Glutamatergic neuron (in vitro differentiated cells): ENCODE data around the gene DNM3. TPM values are rescaled to one million over a fixed set of nuclear protein-coding genes. Genes with fewer than 3 reads are reported as not detected.

ENCODE experiments used
- DNase-seq: peaks from one replicate; pipeline ENCODE4 v3.0.0; 2022
- H3K27ac Mint-ChIP-seq: one replicate; pipeline ENCODE4 v1.8.0; 2020; ENCODE audit warnings: mild to moderate bottlenecking, mixed read lengths, inconsistent platforms; ENCODE audit not compliant: unreplicated experiment
- H3K27me3 Mint-ChIP-seq: one replicate; pipeline ENCODE4 v1.8.0; 2020; ENCODE audit warnings: mild to moderate bottlenecking, moderate library complexity, mixed read lengths, inconsistent platforms; ENCODE audit not compliant: unreplicated experiment
- H3K36me3 Mint-ChIP-seq: one replicate; pipeline ENCODE4 v1.8.0; 2020; ENCODE audit warnings: mild to moderate bottlenecking, mixed read lengths, inconsistent platforms; ENCODE audit not compliant: unreplicated experiment
- H3K4me1 Mint-ChIP-seq: one replicate; pipeline ENCODE4 v1.8.0; 2020; ENCODE audit warnings: mild to moderate bottlenecking, low read depth, mixed read lengths, inconsistent platforms; ENCODE audit not compliant: unreplicated experiment
- H3K4me3 Mint-ChIP-seq: one replicate; pipeline ENCODE4 v1.8.0; 2020; ENCODE audit warnings: mild to moderate bottlenecking, mixed read lengths, inconsistent platforms; ENCODE audit not compliant: unreplicated experiment
- H3K9me3 Mint-ChIP-seq: one replicate; pipeline ENCODE4 v1.8.0; 2020; ENCODE audit warnings: mild to moderate bottlenecking, moderate library complexity, mixed read lengths, inconsistent platforms; ENCODE audit not compliant: unreplicated experiment
- CTCF ChIP-seq: fragments of 200-600 bp; sonication (generic); IDR thresholded peaks from one replicate; pipeline ENCODE4 v1.5.0; 2021; ENCODE audit not compliant: partially characterized antibody, unreplicated experiment
- total RNA-seq: library from RNA; stranded (reverse); fragmentation: NEBNext Ultra II Directional; extraction: Animal tissue kit (Norgen Biotek cat#: 25700); gene quantifications from one replicate; pipeline ENCODE4 v1.2.1, GENCODE V29; 2021; ENCODE audit not compliant: unreplicated experiment

The DNM3 gene
- total RNA-seq, 1 donor from 2014 or later = 11.4 TPM

GRCh38 chr1:172347416-172347815, 506.1 kb downstream of the DNM3 start:
- Mint-ChIP-seq H3K9me3 (peaks cover 2% of the 10 kb centered on the region), H3K27ac (no peak overlapping the region), H3K4me3 (no peak overlapping the region), H3K4me1 (peaks cover 3% of the 10 kb centered on the region), H3K36me3 (peaks cover 7% of the 10 kb centered on the region), H3K27me3 (peaks cover 3% of the 10 kb centered on the region)
- DNase-seq = no peak
- no peak for TF ChIP-seq CTCF

- Mint-ChIP-seq H3K4me1 (peaks cover 9% of the 10 kb centered on the region), H3K4me3 (no peak overlapping the region), H3K27ac (no peak overlapping the region), H3K36me3 (peaks cover 7% of the 10 kb centered on the region), H3K9me3 (peaks cover 2% of the 10 kb centered on the region), H3K27me3 (peaks cover 1% of the 10 kb centered on the region)
- TF ChIP-seq CTCF = no peak
- no peak for DNase-seq
These were observed 509.6 kb downstream of the DNM3 start for GRCh38 chr1:172350856-172351255.

- H3K27me3 Mint-ChIP-seq = peaks cover 1% of the 10 kb centered on the region
- H3K27ac Mint-ChIP-seq = no peak overlapping the region
- no peak for DNase-seq
- H3K36me3 Mint-ChIP-seq = peaks cover 7% of the 10 kb centered on the region
- TF ChIP-seq CTCF = no peak
- H3K4me3 Mint-ChIP-seq = no peak overlapping the region
- H3K9me3 Mint-ChIP-seq = no peaks in the 10 kb centered on the region
- peaks cover 9% of the 10 kb centered on the region for H3K4me1 Mint-ChIP-seq
These were observed 510.0 kb downstream of the DNM3 start for GRCh38 chr1:172351346-172351745.

- DNase-seq = no peak
- Mint-ChIP-seq H3K36me3 (peaks cover 7% of the 10 kb centered on the region), H3K9me3 (no peaks in the 10 kb centered on the region), H3K27me3 (peaks cover 1% of the 10 kb centered on the region), H3K27ac (no peak overlapping the region), H3K4me1 (peaks cover 9% of the 10 kb centered on the region), H3K4me3 (no peak overlapping the region)
- TF ChIP-seq CTCF = no peak
These were observed 510.5 kb downstream of the DNM3 start for GRCh38 chr1:172351754-172352161.

GRCh38 chr1:172352435-172352834, 511.1 kb downstream of the DNM3 start:
- Mint-ChIP-seq H3K27me3 (peaks cover 1% of the 10 kb centered on the region), H3K4me1 (peaks cover 9% of the 10 kb centered on the region), H3K9me3 (no peaks in the 10 kb centered on the region), H3K27ac (no peak overlapping the region), H3K4me3 (no peak overlapping the region), H3K36me3 (peaks cover 2% of the 10 kb centered on the region)
- no peak for DNase-seq
- TF ChIP-seq CTCF = no peak
